HepG2 (cell line): Measurements from ENCODE around the gene TMEM185B. TPM values are rescaled to one million over a fixed set of nuclear protein-coding genes. Genes with fewer than 3 reads are reported as not detected.

Source experiments
- ATAC-seq: fragments of 200-7000 bp; cut with Tn5 transposase; 3 replicates; pipeline ENCODE4 v1.9.1; 2020; ENCODE audit warnings: mild to moderate bottlenecking, moderate library complexity
- BruUV-seq: library from RNA; stranded (reverse); fragments of 400-500 nt; replicated peaks from 2 replicates; lab custom pipeline; 2021; lab: Mats Ljungman, UMichigan
- CTCF ChIA-PET: fragments of 300-600 bp; formaldehyde crosslinking; extraction: SDS; loops from one replicate; lab custom pipeline; 2021; ENCODE audit warnings: low total read pairs, inconsistent platforms, low intra/inter-chr PET ratio; lab: Yijun Ruan, JAX
- POLR2A ChIA-PET: fragments of 350-600 bp; sonication (Branson Sonifier 250); formaldehyde crosslinking; loops from one replicate; lab custom pipeline; 2020; ENCODE audit warnings: antibody characterized with exemption, inconsistent platforms; lab: Yijun Ruan, JAX
- DNase-seq: peaks from one replicate; pipeline ENCODE4 v3.0.0-alpha.2; 2015; ENCODE audit warnings: low spot score
- FAIRE-seq: peaks from 3 replicates; lab custom pipeline; 2011; peaks lifted over from hg19 to GRCh38; lab: Jason Lieb, UNC
- H2AFZ ChIP-seq: one replicate; pipeline ENCODE4 v1.6.1; 2011; ENCODE audit warnings: low read length, inconsistent platforms
- H3K27ac ChIP-seq: fragments of 300-600 bp; 3 replicates; pipeline ENCODE4 v1.8.0; 2011; ENCODE audit warnings: mixed run types, mild to moderate bottlenecking, mixed read lengths, low read length, inconsistent platforms; ENCODE audit not compliant: insufficient read depth; ENCODE audit errors: extremely low read length
- H3K27me3 ChIP-seq, 2 experiments: fragments of 200-600 bp in 1 of 2; 2 replicates in 1 of 2; 3 replicates in 1 of 2; pipeline versions ENCODE4 v1.6.0 to v1.8.0; 2011; ENCODE audit warnings: low read length in 2 of 2, mild to moderate bottlenecking in 2 of 2, moderate library complexity in 2 of 2, inconsistent platforms in 1 of 2; ENCODE audit not compliant: insufficient read depth in 2 of 2, control insufficient read depth in 1 of 2
- H3K36me3 ChIP-seq, 2 experiments: fragments of 200-600 bp in 1 of 2; replicated peaks in 1 of 2; 2 replicates in 1 of 2; 3 replicates in 1 of 2; pipeline versions ENCODE4 v1.5.1 to v1.8.0; 2011; ENCODE audit warnings: low read length in 2 of 2, inconsistent platforms in 1 of 2; ENCODE audit not compliant: insufficient read depth in 2 of 2, control insufficient read depth in 1 of 2
- H3K4me1 ChIP-seq: 2 replicates; pipeline ENCODE4 v1.5.1; 2012; ENCODE audit warnings: low read length, inconsistent platforms; ENCODE audit not compliant: insufficient read depth
- H3K4me2 ChIP-seq: 2 replicates; pipeline ENCODE4 v1.6.0; 2011; ENCODE audit warnings: low read depth, low read length, inconsistent platforms
- H3K4me3 ChIP-seq, 3 experiments: fragments of 200-600 bp in 1 of 3; sonication (generic), shearing (Covaris generic) in 1 of 3; replicated peaks in 1 of 3; 2 replicates each; pipeline ENCODE4 v1.5.1; 2011 to 2016; ENCODE audit warnings: low read length in 3 of 3, inconsistent platforms in 2 of 3, low read depth in 2 of 3, mild to moderate bottlenecking in 2 of 3, control low read depth in 1 of 3, mixed read lengths in 1 of 3; ENCODE audit not compliant: insufficient read depth in 1 of 3
- H3K79me2 ChIP-seq: one replicate; pipeline ENCODE4 v1.6.1; 2011; ENCODE audit warnings: low read length, inconsistent platforms; ENCODE audit not compliant: insufficient read depth
- H3K9ac ChIP-seq: 2 replicates; pipeline ENCODE4 v1.6.0; 2011; ENCODE audit warnings: mild to moderate bottlenecking, low read depth, low read length, inconsistent platforms; ENCODE audit not compliant: insufficient read depth
- H3K9me3 ChIP-seq: 2 replicates; pipeline ENCODE4 v1.5.1; 2012; ENCODE audit warnings: mild to moderate bottlenecking, low read length
- H4K20me1 ChIP-seq: 2 replicates; pipeline ENCODE4 v1.6.0; 2011; ENCODE audit warnings: inconsistent platforms, mild to moderate bottlenecking, low read length, moderate library complexity; ENCODE audit not compliant: insufficient read depth
- ARID2 ChIP-seq: sonication (generic); formaldehyde crosslinking; IDR thresholded peaks from 2 replicates; pipeline ENCODE4 v1.8.1; 2022; ENCODE audit warnings: mild to moderate bottlenecking, missing genetic modification reagents, borderline replicate concordance
- CHD4 ChIP-seq: fragments of 200-600 bp; sonication (generic); IDR thresholded peaks from 2 replicates; pipeline ENCODE4 v1.7.0; 2017; ENCODE audit warnings: mild to moderate bottlenecking, low read length, borderline replicate concordance
- E2F2 ChIP-seq: sonication (generic); formaldehyde crosslinking; IDR thresholded peaks from 2 replicates; pipeline ENCODE4 v1.4.0; 2020; ENCODE audit warnings: missing genetic modification reagents, borderline replicate concordance
- HOXA5 ChIP-seq: sonication (generic); formaldehyde crosslinking; IDR thresholded peaks from 2 replicates; pipeline ENCODE4 v1.4.0; 2020; ENCODE audit warnings: missing genetic modification reagents
- NFKB2 ChIP-seq: sonication (generic); formaldehyde crosslinking; IDR thresholded peaks from 2 replicates; pipeline ENCODE4 v1.4.0; 2020; ENCODE audit warnings: missing genetic modification reagents, borderline replicate concordance
- PATZ1 ChIP-seq: sonication (generic); formaldehyde crosslinking; IDR thresholded peaks from 2 replicates; pipeline ENCODE4 v1.4.0; 2020; ENCODE audit warnings: missing genetic modification reagents
- PRDM10 ChIP-seq: sonication (generic); formaldehyde crosslinking; IDR thresholded peaks from 2 replicates; pipeline ENCODE4 v1.4.0; 2020; ENCODE audit warnings: low read depth, missing genetic modification reagents
- TRAFD1 ChIP-seq: sonication (generic); formaldehyde crosslinking; IDR thresholded peaks from 2 replicates; pipeline ENCODE4 v1.5.1; 2020; ENCODE audit warnings: missing genetic modification reagents, mild to moderate bottlenecking, borderline replicate concordance
- ZC3H13 ChIP-seq: sonication (generic); formaldehyde crosslinking; IDR thresholded peaks from 2 replicates; pipeline ENCODE4 v1.8.1; 2023; ENCODE audit warnings: mild to moderate bottlenecking, missing genetic modification reagents, moderate library complexity
- ZFP41 ChIP-seq: sonication (generic); formaldehyde crosslinking; IDR thresholded peaks from 2 replicates; pipeline ENCODE4 v1.4.0; 2020; ENCODE audit warnings: mild to moderate bottlenecking, missing genetic modification reagents, borderline replicate concordance
- ZNF430 ChIP-seq: sonication (generic); formaldehyde crosslinking; IDR thresholded peaks from 2 replicates; pipeline ENCODE4 v1.9.0; 2021; ENCODE audit warnings: mild to moderate bottlenecking, missing genetic modification reagents
- ZNF468 ChIP-seq: sonication (generic); formaldehyde crosslinking; IDR thresholded peaks from 2 replicates; pipeline ENCODE4 v1.8.0; 2022; ENCODE audit warnings: mild to moderate bottlenecking, moderate library complexity, missing genetic modification reagents
- ZNF597 ChIP-seq: sonication (generic); formaldehyde crosslinking; IDR thresholded peaks from 2 replicates; pipeline ENCODE4 v1.5.0; 2020; ENCODE audit warnings: missing genetic modification reagents
- ZNF720 ChIP-seq: sonication (generic); formaldehyde crosslinking; IDR thresholded peaks from 2 replicates; pipeline ENCODE4 v1.4.0; 2020; ENCODE audit warnings: missing genetic modification reagents
- ZNF792 ChIP-seq: IDR thresholded peaks from 2 replicates; pipeline ENCODE4 v1.6.1; 2016
- WGBS: methylation state at CpG from one replicate; pipeline ENCODE4 v1.1.6; 2017; ENCODE audit warnings: low lambda C conversion rate; 5-methylcytosine and 5-hydroxymethylcytosine counted together
- in situ Hi-C: cut with HindIII; loops from 2 replicates; pipeline ENCODE4 v1.10.0; 2017; ENCODE audit warnings: low pct_unique_long_range_greater_than_20kb; ENCODE audit not compliant: extremely low pct_ligation_motif_present
- intact Hi-C: fragments of 100-400 bp; cut with micrococcal nuclease; formaldehyde crosslinking; loops from one replicate; pipeline ENCODE4 v1.10.0; 2022; ENCODE audit not compliant: unreplicated experiment
- polyA plus RNA-seq, 8 experiments: library from polyadenylated mRNA; depleted of rRNA in 3 of 8; stranded (reverse) in 7 of 8; unstranded in 1 of 8; fragments of >200 nt; fragmentation: Illumina TruSeq in 4 of 8; extraction: Trizol in 4 of 8; gene quantifications; 2 replicates each; pipeline versions ENCODE4 v1.2.1 to v1.2.3, GENCODE V29; 2011 to 2016; ENCODE audit warnings: low read depth in 4 of 8, missing spikeins in 1 of 8, mixed read lengths in 1 of 8; ENCODE audit not compliant: insufficient read depth in 1 of 8
- total RNA-seq, 5 experiments: library from RNA; depleted of rRNA; stranded (reverse); fragments of >200 nt; fragmentation: Illumina TruSeq; extraction: Trizol; gene quantifications; 2 replicates each; pipeline ENCODE4 v1.2.3, GENCODE V29; 2016; ENCODE audit warnings: low read depth in 1 of 5

Gene TMEM185B
- total and polyA plus RNA-seq, 2 of the 13 experiments (the other 11 are each of a cell fraction or from before 2014, with no cell fraction given), result 5.6 to 7.0 TPM

- intact Hi-C loops (no loop called here), in situ Hi-C loops (no loop called here)
- Histone ChIP-seq H3K4me2 (no peak overlapping the region), H4K20me1 (no peaks in the 10 kb centered on the region), H3K4me1 (peaks cover 32% of the 10 kb centered on the region), H3K9ac (no peak overlapping the region), H3K36me3 (no peaks in the 10 kb centered on the region), H3K9me3 (peaks cover 5% of the 10 kb centered on the region; the same call in 1 of the 2 replicates), H3K27ac (no peak overlapping the region), H3K4me3 (no peak overlapping the region), H3K27me3 (no peaks in the 10 kb centered on the region), H2AFZ (no peak overlapping the region), H3K79me2 (peaks cover 35% of the 10 kb centered on the region)
- BruUV-seq, result no TSS peak
- WGBS, result 97% methylated on average over 5 of the region's 5 CpGs
- no peak for DNase-seq
- POLR2A ChIA-PET, result no interaction called here
- no peak for FAIRE-seq
- ATAC-seq, result no peak
- CTCF ChIA-PET, result no interaction called here
- TF ChIP-seq NFKB2 (CRISPR knock-in tag), result no peak
- TF ChIP-seq ARID2 (CRISPR knock-in tag), result no peak
- no peak for TF ChIP-seq CHD4
- TF ChIP-seq ZNF597 (CRISPR knock-in tag), result no peak
- TF ChIP-seq ZNF468 (CRISPR knock-in tag), result no peak
- TF ChIP-seq HOXA5, result no peak
- TF ChIP-seq PRDM10 (CRISPR knock-in tag), result no peak
- TF ChIP-seq E2F2 (CRISPR knock-in tag), result no peak
- no peak for TF ChIP-seq ZNF792 (CRISPR knock-in tag)
- TF ChIP-seq TRAFD1 (CRISPR knock-in tag), result no peak
- no peak for TF ChIP-seq ZNF430 (CRISPR knock-in tag)
- no peak for TF ChIP-seq ZFP41 (CRISPR knock-in tag)
- no peak for TF ChIP-seq ZNF720 (CRISPR knock-in tag)
- no peak for TF ChIP-seq PATZ1 (CRISPR knock-in tag)
- TF ChIP-seq ZC3H13, result no peak
Measured at GRCh38 chr2:120260736-120261135, 37.5 kb upstream of the TMEM185B start.
